Prostate gland (tissue), 2 donors: ENCODE data around the gene DBT. TPM values are rescaled to one million over a fixed set of nuclear protein-coding genes. Genes with fewer than 3 reads are reported as not detected.
"Not testable (repeated sequence)": the region's sequence is repeated elsewhere in the genome, so short reads cannot be mapped to it uniquely, and the experiment has no call there.

Experiments
- DNase-seq: peaks from one replicate; pipeline ENCODE4 v3.0.0-alpha.2; 2019; ENCODE audit warnings: low spot score
- H3K27ac ChIP-seq, 2 donors: fragments of 200-600 bp; sonication (generic); 2 replicates each; pipeline ENCODE4 v1.5.1; 2017 to 2019
- H3K27me3 ChIP-seq: fragments of 200-600 bp; sonication (generic); replicated peaks from 2 replicates; pipeline ENCODE4 v1.5.1; 2019; ENCODE audit not compliant: insufficient read depth
- H3K36me3 ChIP-seq, 2 donors: fragments of 200-600 bp; sonication (generic); 1 replicate in 1 of 2; 2 replicates in 1 of 2; pipeline versions ENCODE4 v1.5.1 to v1.8.1; 2017 to 2019
- H3K4me1 ChIP-seq: fragments of 200-600 bp; sonication (generic); replicated peaks from 2 replicates; pipeline ENCODE4 v1.5.1; 2019
- H3K4me3 ChIP-seq, 2 donors: fragments of 200-600 bp; sonication (generic); 2 replicates each; pipeline ENCODE4 v1.5.1; 2017 to 2019
- H3K9me3 ChIP-seq: fragments of 200-600 bp; sonication (generic); 2 replicates; pipeline ENCODE4 v1.5.1; 2017
- POLR2A ChIP-seq: fragments of 450-650 bp; IDR thresholded peaks from one replicate; pipeline ENCODE4 v1.6.1; 2016; ENCODE audit warnings: antibody characterized with exemption, mild to moderate bottlenecking
- POLR2AphosphoS5 ChIP-seq: sonication (generic); formaldehyde crosslinking; IDR thresholded peaks from one replicate; pipeline ENCODE4 v1.6.1; 2017; ENCODE audit warnings: antibody characterized with exemption
- WGBS: methylation state at CpG from one replicate; pipeline ENCODE4 v1.1.5; 2018; 5-methylcytosine and 5-hydroxymethylcytosine counted together
- intact Hi-C: fragments of 100-400 bp; cut with DNase I; formaldehyde crosslinking; loops from one replicate; pipeline ENCODE4 v1.14.2; 2022
- total RNA-seq, 2 donors: library from RNA; depleted of rRNA; stranded (reverse); fragments of >200 nt; gene quantifications; one replicate each; pipeline ENCODE4 v1.1.0, GENCODE V29; 2016
- TF ChIP-seq, protein P1 (sequence below), 4 experiments: fragments of 200-600 bp in 2 of 4; fragments of 450-650 bp in 2 of 4; sonication (generic) in 2 of 4; IDR thresholded peaks; 1 replicate in 3 of 4; 2 replicates in 1 of 4; pipeline ENCODE4 v1.5.1; 2016 to 2019; ENCODE audit warnings: antibody characterized with exemption in 4 of 4, mild to moderate bottlenecking in 2 of 4, moderate library complexity in 2 of 4

DBT gene
- total RNA-seq, 2 donors from 2014 or later = 7.6 to 17.3 TPM

DNA sequence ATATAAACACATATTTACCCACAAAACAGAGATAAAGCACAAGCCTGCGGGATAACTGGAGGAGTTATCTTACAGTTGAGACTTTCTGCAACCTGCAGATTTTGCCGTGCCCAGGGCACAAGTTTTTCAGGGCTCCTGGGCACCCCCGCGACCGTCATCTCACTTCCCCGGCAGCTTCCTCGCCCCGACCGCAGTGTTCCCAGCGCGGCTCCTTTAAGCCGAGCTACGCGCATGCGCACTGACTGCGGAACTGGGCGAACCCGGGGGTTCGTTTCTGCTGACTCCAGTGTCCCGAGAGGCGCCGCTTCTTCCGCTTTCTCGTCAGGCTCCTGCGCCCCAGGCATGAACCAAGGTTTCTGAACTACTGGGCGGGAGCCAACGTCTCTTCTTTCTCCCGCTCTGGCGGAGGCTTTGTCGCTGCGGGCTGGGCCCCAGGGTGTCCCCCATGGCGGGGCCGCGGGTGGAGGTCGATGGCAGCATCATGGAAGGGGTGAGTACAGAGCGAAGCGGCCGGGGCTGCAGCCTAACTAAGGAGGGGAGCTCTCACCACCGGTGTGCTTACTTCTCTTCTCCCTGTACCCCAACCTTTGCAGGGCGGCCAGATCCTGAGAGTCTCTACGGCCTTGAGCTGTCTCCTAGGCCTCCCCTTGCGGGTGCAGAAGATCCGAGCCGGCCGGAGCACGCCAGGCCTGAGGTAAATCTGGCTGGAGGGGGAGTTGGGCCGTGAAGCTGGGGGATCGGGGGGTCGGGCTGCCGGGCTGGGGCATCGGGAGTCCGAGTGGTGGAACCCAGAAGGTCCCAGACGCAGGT lies 16.5 kb upstream of the DBT start, which contains the start of gene RTCA:
TSS of gene RTCA (plus strand) at position 286 of the 810 bp plus-strand sequence. CDS start at position 446, 160 bp downstream.
- TF ChIP-seq POLR2A (peak; percentile 84), POLR2AphosphoS5 (peak; percentile 98)
- TF ChIP-seq, protein P1, sequence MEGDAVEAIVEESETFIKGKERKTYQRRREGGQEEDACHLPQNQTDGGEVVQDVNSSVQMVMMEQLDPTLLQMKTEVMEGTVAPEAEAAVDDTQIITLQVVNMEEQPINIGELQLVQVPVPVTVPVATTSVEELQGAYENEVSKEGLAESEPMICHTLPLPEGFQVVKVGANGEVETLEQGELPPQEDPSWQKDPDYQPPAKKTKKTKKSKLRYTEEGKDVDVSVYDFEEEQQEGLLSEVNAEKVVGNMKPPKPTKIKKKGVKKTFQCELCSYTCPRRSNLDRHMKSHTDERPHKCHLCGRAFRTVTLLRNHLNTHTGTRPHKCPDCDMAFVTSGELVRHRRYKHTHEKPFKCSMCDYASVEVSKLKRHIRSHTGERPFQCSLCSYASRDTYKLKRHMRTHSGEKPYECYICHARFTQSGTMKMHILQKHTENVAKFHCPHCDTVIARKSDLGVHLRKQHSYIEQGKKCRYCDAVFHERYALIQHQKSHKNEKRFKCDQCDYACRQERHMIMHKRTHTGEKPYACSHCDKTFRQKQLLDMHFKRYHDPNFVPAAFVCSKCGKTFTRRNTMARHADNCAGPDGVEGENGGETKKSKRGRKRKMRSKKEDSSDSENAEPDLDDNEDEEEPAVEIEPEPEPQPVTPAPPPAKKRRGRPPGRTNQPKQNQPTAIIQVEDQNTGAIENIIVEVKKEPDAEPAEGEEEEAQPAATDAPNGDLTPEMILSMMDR (IDR thresholded peaks at IDR 0.05) = peak in 1 of 4 experiments; percentile 14
- under 1% methylated on average over 53 of the region's 53 CpGs for WGBS
- H3K9me3 ChIP-seq = no peaks in the 10 kb centered on the region
- H3K36me3 ChIP-seq = no peaks in the 10 kb centered on the region
- DNase-seq = peak; percentile 95
- peak within 1 kb of the TSS; percentile 81 to 86 for H3K4me3 ChIP-seq
- H3K27me3 ChIP-seq = no peaks in the 10 kb centered on the region
- intact Hi-C loops = loop anchor here (2.0 to 10.0 kb wide), 2 partner anchors 85 to 231 kb away; a partner anchor contains a TSS
- peaks cover 4% of the 10 kb centered on the region for H3K4me1 ChIP-seq
- peak within 1 kb of the TSS; percentile 79 to 81 for H3K27ac ChIP-seq

DNA sequence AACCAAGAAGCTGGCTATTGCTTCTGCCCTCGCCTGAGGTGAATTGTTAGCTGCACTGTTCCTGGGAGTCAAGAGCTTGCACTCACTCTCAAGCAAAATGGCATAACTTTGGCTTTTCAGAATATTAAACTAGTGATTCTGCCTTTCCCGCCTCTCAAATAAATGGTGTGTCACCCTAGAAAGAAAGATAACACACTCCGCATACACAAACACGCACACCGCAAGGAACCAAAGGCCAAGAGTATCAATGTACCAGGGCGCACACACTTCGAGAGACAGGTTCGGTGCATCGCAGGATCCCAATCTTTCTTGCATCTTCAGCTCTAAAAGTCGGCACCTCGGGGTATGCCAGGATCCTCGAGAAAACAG lies 15.9 kb upstream of the DBT start:
- no peaks in the 10 kb centered on the region for H3K9me3 ChIP-seq
- 1% methylated on average over 12 of the region's 12 CpGs for WGBS
- no peaks in the 10 kb centered on the region for H3K36me3 ChIP-seq
- H3K4me1 ChIP-seq = peaks cover 4% of the 10 kb centered on the region
- no peak for DNase-seq
- peak overlapping the region; percentile 79 to 81 for H3K27ac ChIP-seq
- H3K27me3 ChIP-seq = no peaks in the 10 kb centered on the region
- H3K4me3 ChIP-seq = peak overlapping the region; percentile 81 to 86
- intact Hi-C loops = loop anchor here (10.0 kb wide), 1 partner anchor 231 kb away; a partner anchor contains a TSS
- TF ChIP-seq POLR2A = no peak
- no peak for TF ChIP-seq POLR2AphosphoS5
- TF ChIP-seq, protein P1 (IDR thresholded peaks at IDR 0.05) = no peak

DNA sequence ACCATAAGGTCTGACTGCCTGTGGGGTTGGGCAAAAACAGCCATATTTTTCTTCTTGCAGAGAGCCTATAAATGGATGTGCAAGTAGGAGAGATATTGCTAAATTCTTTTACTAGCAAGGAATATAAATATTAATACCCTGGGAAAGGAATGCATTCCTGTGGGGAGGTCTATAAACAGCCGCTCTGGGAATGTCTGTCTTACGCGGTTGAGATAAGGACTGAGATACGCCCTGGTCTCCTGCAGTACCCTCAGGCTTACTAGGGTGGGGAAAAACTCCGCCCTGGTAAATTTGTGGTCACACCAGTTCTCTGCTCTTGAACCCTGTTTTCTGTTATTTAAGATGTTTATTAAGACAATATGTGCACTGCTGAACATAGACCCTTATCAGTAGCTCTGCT lies 14.4 kb upstream of the DBT start:
- not testable (repeated sequence) for H3K27me3 ChIP-seq, H3K9me3 ChIP-seq, H3K27ac ChIP-seq, DNase-seq, H3K4me1 ChIP-seq, H3K36me3 ChIP-seq, H3K4me3 ChIP-seq
- intact Hi-C loops = loop anchor here (10.0 kb wide), 1 partner anchor 229 kb away; a partner anchor contains a TSS
- WGBS = 96% methylated on average over 5 of the region's 5 CpGs

DNA sequence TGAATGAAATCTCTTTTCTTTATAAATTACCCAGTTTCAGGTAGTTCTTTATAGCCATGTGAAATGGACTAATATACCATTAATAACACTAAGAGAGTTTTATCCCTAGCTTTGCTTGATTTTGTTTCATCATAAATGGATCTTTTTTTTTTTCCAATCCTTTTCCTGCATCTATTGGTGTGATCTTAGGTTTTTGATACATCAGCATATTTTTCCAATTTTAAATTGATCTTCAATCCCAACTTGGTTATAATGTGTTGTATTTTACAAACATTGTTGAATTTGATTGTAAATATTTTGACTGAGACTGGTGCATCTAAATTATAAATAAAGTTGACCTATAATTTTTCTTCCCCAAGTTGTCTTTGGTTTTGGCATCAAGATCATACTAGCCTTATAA lies 12.1 kb upstream of the DBT start:
- intact Hi-C loops = loop anchor here (10.0 kb wide), 1 partner anchor 227 kb away; a partner anchor contains a TSS

DNA sequence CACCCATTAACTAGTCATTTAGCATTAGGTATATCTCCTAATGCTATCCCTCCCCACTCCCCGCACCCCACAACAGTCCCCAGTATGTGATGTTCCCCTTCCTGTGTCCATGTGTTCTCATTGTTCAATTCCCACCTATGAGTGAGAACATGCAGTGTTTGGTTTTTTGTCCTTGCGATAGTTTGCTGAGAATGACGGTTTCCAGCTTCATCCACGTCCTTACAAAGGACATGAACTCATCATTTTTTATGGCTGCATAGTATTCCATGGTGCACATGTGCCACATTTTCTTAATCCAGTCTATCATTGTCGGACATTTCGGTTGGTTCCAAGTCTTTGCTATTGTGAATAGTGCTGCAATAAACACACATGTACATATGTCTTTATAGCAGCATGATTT lies 8.8 kb upstream of the DBT start:
- H3K36me3 ChIP-seq, H3K4me1 ChIP-seq, H3K4me3 ChIP-seq, H3K27me3 ChIP-seq, intact Hi-C loops, H3K27ac ChIP-seq, H3K9me3 ChIP-seq, DNase-seq: not testable (repeated sequence)
- WGBS = 85% methylated on average over 6 of the region's 6 CpGs

More for the DNA sequence above, 12.1 kb upstream of the DBT start:
- Histone ChIP-seq H3K9me3 (no peaks in the 10 kb centered on the region), H3K4me3 (no peak overlapping the region), H3K27me3 (no peaks in the 10 kb centered on the region), H3K27ac (no peak overlapping the region), H3K36me3 (no peaks in the 10 kb centered on the region), H3K4me1 (no peaks in the 10 kb centered on the region)
- DNase-seq = no peak
- TF ChIP-seq, protein P1 (IDR thresholded peaks at IDR 0.05) = no peak
- no peak for TF ChIP-seq POLR2A
- no peak for TF ChIP-seq POLR2AphosphoS5

DNA sequence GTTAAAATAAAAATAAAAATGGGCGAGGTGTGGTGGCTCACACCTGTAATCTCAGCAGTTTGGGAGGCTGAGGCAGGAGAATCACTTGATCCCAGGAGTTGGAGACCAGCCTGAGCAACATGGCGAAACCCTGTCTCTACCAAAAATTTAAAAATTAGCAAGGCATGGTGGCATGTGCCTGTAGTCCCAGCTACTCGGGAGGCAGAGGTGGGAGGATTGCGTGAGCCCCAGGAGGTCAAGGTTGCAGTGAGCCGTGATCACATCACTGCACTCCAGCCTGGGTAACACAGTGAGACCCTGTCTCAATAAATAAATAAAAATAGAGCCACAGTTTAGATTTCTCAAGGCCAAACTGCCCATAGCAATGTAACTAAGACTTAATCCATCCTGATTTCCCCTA lies 6.6 kb upstream of the DBT start:
- H3K9me3 ChIP-seq, intact Hi-C loops: not testable (repeated sequence)
- 94% methylated on average over 5 of the region's 5 CpGs for WGBS

More for the DNA sequence above, 6.6 kb upstream of the DBT start:
- H3K36me3 ChIP-seq, H3K27ac ChIP-seq, DNase-seq, H3K4me3 ChIP-seq, H3K27me3 ChIP-seq, H3K4me1 ChIP-seq: not testable (repeated sequence)
